Erythroblast (primary cell): ENCODE measurements around the gene CSTF3.
A peak's percentile ranks its signal among the peaks of the same experiment; 100 is the strongest.

Experiments used
- DNase-seq, 2 experiments: peaks; one replicate each; lab custom pipeline; 2025; lab: John Stamatoyannopoulos, UW
- GATA1 ChIP-seq: IDR thresholded peaks from 2 replicates; pipeline ENCODE4 v1.6.1; 2011; ENCODE audit warnings: low read depth, mild to moderate bottlenecking, control low read depth, low read length, moderate library complexity
- POLR2A ChIP-seq: IDR thresholded peaks from 2 replicates; pipeline ENCODE4 v1.6.1; 2011; ENCODE audit warnings: mild to moderate bottlenecking, low read length

Gene CSTF3

DNA sequence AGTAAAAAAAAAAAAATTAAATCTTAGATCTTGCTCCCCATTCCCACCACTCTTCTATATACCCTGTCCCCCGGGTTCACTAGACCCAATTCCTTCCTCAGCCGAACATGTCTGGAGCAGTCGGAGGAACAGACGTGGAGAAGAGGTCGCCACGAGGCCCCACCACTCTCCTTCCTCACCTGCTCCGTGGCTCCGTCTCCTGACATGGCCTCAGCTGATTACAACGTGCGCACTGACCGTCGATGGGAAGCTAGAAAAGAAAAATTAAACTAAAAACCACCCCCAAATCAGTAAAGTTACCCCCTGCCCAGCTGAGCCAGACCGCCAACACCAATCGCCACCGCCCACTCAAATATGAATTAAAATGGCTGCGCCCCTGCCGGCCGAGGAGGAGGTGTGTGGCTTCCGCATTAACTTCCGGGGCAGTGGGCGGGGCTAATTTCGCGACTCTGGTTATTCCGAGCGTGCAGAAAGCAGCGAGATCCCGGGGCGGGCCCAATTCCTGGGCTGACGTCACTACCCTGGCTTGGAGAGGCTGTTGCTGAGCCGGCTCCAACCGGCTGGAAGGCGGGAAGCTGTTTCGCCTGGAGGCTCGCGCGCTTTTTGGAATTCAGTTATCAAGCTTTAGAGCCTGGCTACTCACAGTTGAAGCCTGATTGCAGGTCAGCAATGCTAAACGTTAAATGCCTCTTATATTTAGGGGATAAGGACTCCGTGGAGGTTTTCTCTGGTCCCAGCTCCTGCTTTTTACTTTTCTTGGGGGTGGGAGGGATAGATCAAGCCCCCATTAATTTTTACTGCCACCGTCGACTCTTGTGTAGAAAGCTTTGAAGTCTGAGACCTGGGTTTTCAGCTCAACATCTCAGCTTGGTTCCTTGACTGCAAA, at the start of gene CSTF3:
TSS of gene CSTF3 (minus strand) at position 361 of the 886 bp plus-strand sequence. CDS start at position 206, 155 bp downstream.
- TF ChIP-seq GATA1 = no peak
- peak; percentile 89 for TF ChIP-seq POLR2A
- peak; percentile 96 to 98 for DNase-seq

- TF ChIP-seq GATA1 = no peak
- no peak for TF ChIP-seq POLR2A
Observed at GRCh38 chr11:33208150-33208549, 46.9 kb upstream of the CSTF3 start.

DNA sequence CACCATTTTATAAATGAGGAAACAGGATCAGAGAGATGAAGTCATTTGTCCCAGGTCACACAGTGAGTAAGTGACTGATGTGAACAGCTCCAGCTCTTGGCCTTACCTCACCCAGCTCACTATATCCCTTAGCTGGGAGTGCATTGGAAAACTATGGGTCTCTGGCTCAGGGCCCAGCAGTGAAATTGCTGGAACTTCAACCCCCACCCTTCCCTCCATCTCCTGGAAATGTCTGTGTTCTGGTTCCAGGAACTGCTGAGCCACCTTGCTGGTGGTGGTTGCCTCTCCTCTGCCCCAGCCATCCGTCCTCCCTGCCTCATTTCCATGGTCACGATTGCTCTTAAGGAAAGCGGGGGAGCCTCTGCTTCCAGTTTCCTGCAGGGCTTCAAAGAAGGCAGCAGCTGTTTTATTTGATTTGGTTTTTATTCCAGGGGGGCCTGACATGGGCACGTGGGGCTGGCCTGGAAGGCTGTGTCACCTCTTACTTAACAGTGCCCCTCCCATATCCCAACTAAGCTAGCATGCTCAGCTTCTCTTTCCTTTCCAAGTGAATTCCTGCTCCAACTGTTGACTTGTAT, 46.2 kb upstream of the CSTF3 start:
- no peak for DNase-seq
- TF ChIP-seq GATA1 = no peak
- TF ChIP-seq POLR2A = no peak

More at GRCh38 chr11:33208150-33208549, 46.9 kb upstream of the CSTF3 start:
- no peak for DNase-seq

DNA sequence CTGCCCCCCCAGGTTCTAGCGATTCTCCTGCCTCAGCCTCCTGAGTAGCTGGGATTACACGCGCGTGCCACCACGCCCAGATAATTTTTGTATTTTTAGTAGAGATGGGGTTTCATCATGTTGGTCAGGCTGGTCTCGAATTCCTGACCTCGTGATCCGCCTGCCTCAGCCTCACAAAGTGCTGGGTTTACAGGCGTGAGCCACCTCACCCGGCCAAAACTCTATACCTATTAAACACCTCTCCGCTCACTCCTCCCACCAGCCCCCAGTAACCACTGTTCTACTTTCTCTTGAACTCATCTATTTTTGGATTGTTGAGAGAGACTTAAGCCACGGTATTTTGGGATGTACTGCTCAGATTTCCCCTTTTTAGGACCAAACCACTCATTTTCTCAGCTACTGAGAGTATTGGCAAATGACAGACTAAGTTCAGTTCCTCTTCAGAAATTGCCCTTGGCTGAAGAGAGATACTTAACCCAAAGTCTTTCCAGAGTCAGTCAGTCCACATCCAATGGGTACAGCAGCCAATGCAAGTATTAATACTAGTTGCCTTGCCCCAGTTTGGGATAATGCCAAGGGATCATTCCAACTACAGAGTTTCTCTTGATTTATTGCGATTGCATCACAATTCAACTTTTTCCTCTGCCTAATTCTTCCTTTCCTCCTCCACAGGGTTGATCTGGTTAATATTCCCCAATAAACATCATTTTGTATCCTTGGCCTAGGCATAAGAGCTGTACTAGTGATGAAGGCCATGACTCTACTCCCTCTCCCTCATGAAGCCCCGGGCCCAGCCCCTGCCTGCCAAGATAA, 36.8 kb upstream of the CSTF3 start:
- DNase-seq = no peak
- TF ChIP-seq GATA1 = no peak
- TF ChIP-seq POLR2A = no peak

DNA sequence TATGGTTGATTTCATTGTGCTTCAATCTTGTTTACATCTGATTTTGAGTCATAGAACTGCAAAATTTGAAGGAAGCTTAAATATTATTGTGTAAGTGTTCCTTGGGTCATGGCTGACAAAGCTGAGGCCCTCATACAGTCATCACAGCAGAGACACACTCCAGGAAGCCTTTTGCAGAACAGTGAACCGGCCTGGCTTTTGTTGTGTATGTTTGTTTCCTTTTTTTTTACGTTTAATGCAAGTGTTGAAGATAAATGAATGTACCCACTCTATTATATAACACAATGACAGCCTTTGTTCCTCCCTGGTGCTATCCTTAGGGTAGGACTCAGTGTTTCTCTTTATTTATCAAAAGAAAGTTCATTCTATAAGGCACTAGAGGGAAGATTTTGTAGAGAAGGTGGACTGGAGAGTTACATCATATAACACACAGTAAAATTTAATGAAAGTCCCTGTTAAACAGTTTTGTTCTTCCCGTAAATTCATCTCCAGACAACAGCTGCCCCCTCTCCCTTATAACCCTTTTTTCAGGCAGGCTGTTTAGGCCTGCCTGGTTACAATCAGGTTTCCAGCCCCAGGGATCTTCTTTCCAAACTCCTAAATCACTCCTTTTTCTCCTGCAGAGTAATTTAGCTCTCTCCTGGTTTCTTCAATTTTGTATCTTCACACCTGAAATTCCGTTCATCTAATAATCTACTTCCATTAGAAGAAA, 34.3 kb upstream of the CSTF3 start:
- DNase-seq = no peak
- no peak for TF ChIP-seq POLR2A
- no peak for TF ChIP-seq GATA1

DNA sequence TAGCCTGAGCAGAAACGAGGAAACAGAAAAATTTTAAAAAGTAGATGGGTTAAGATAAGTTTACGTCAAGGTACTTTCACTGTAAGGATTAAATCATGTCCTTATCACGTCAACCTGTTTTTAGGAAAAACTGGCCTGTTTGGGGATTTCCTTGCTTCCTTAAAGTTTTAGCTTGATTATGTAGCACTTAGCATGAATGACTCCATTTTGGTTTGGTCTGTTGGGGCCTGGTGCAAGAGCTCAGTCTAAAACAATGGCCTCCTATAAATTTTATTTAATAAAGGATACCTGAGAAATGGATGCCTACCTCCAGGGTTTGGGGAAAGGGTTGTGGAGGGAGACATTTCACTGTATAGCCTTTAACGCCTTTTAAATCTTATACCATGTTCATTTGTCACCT, 33.2 kb upstream of the CSTF3 start:
- TF ChIP-seq GATA1 = no peak
- no peak for TF ChIP-seq POLR2A
- no peak for DNase-seq

DNA sequence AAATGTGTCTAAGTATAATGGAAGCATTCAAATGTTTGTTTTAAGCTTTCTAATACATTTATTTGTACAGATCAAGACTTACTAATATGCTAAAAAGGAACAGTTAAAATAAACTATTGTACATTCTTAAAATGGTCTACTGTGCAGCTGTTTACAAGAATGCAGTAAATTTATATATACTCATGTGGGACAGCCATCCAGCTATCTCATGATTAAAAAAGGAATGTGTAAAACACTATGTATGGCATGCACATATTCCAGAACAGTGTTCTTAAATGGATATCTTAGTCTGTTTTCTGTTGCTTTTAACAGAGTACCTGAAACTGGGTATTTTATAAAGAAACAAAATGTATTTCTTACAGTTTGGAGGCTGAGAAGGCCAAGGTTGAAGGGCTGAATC, 30.2 kb upstream of the CSTF3 start:
- TF ChIP-seq GATA1 (no peak), POLR2A (no peak)
- no peak for DNase-seq

DNA sequence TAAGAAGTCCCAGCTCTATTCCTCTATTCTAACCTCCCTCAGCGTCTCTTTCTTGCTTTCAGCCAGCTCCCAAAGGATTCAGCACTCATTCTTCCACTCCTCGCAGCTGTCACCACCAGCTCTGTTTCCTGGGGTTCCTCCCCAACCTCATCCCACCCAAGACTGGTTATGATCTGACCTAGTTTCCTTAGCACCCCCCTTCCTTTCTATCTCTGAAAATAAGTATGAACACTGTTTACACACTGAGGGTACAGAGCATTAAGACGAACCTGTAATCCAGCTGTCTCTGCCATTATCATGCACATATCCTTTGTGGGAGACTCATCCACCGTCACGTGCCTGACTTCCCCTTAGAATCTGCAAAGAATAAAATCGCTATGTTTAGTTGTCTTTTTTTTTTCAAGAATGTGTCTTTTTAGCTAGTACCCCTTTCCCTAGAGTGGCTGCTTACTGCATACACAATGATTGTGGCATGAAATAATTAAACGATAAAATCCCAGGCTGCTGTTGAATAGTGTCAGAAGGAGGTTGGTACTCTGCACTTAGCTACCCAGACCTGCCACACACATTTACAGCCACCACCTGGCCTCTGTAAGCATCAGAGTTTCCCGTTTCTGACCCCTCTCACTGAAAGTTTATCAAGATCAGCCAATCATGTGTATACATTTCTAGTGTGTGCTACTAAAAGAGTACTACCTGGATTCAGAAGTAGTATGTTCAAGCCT, 26.9 kb upstream of the CSTF3 start:
- no peak for DNase-seq
- TF ChIP-seq POLR2A (no peak), GATA1 (no peak)

- no peak for DNase-seq
- TF ChIP-seq POLR2A = no peak
- no peak for TF ChIP-seq GATA1
Observed at GRCh38 chr11:33185756-33186155, 24.5 kb upstream of the CSTF3 start.

DNA sequence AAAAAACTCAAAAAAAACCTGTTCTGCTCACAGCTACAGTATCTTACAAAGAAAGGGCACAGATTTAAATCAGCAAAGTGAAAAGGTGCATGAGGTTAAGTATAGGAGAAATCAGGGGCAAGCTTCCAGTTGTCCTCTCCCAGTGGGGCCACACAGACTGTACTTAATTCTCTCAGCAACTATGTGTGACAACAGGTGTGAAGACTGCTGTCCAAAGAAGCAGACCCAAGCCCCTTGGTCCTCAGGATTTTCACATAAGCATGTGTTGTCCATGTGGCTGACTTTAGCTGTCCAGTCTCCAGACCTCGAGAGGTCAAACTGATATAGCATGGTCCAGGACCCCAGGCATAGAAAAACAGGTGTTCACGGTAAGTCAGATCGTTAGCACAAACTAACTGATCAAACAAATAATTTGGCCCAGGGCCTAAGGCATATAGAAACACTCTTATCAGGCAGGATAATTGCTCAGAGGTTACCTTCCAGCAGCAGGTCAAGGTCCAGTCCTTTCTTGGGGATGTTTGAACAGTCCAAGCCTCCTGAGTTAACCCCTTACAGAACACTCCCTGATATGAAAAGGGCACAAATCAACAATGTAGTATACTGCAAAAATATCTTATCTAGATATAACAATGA, 21.1 kb upstream of the CSTF3 start:
- no peak for DNase-seq
- TF ChIP-seq POLR2A (no peak), GATA1 (no peak)

DNA sequence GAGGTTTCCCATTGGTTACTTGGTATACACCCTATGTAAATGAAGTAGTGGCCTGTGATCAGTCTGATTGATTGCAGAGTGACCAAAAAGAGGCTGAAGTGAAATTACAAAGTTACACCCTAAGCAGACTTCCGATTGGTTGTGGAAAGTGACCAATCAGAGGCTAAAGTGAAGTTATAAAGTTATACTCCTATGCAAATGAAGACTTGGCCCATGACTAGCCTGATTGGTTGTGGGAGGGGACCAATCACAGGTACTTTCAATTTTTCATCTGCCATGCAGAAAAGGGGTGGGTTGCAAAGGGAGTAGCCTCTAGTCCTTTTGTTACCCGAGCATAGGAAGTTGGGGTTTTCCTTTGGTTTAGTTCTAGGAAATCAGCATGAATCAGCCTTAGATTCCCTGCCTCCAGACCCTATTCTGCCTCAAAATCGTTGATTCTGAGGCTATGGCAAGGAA, 18.1 kb upstream of the CSTF3 start:
- no peak for TF ChIP-seq GATA1
- no peak for TF ChIP-seq POLR2A
- peak; percentile 24 to 44 for DNase-seq

- TF ChIP-seq GATA1 (no peak), POLR2A (no peak)
Observed at GRCh38 chr11:33178443-33179180, 17.3 kb upstream of the CSTF3 start.

More at GRCh38 chr11:33178443-33179180, 17.3 kb upstream of the CSTF3 start:
- DNase-seq = peak in 1 of 2 experiments; percentile 35
